Loucy (cell line): ENCODE data around the gene PLCL1.
A peak's percentile ranks its signal among the peaks of the same experiment; 100 is the strongest.

Experiments
- H2AFZ ChIP-seq: fragments of 200-600 bp; sonication (generic); 2 replicates; pipeline ENCODE4 v1.6.0; 2016; ENCODE audit warnings: antibody characterized with exemption, mild to moderate bottlenecking, low read length, moderate library complexity
- H3F3A ChIP-seq: fragments of 200-600 bp; 2 replicates; pipeline ENCODE4 v1.6.0; 2016; ENCODE audit warnings: antibody characterized with exemption, low read depth, mild to moderate bottlenecking
- H3K27me3 ChIP-seq: fragments of 200-600 bp; sonication (generic); 2 replicates; pipeline ENCODE4 v1.6.1; 2014; ENCODE audit warnings: low read length, mild to moderate bottlenecking; ENCODE audit not compliant: insufficient read depth, poor library complexity, severe bottlenecking
- H3K36me3 ChIP-seq: fragments of 200-600 bp; sonication (generic); 2 replicates; pipeline ENCODE4 v1.6.1; 2016; ENCODE audit warnings: low read length; ENCODE audit not compliant: insufficient read depth
- H3K4me1 ChIP-seq: fragments of 200-600 bp; sonication (generic); 2 replicates; pipeline ENCODE4 v1.5.1; 2014; ENCODE audit warnings: low read length, mild to moderate bottlenecking; ENCODE audit not compliant: insufficient read depth, poor library complexity, severe bottlenecking
- H3K4me2 ChIP-seq: fragments of 200-600 bp; sonication (generic); 2 replicates; pipeline ENCODE4 v1.6.0; 2014; ENCODE audit warnings: antibody characterized with exemption, low read length, low read depth, mild to moderate bottlenecking; ENCODE audit not compliant: poor library complexity, severe bottlenecking
- H3K4me3 ChIP-seq: fragments of 200-600 bp; sonication (generic); 2 replicates; pipeline ENCODE4 v1.5.1; 2014; ENCODE audit warnings: low read length, mild to moderate bottlenecking, mixed read lengths; ENCODE audit not compliant: poor library complexity, severe bottlenecking
- H3K79me2 ChIP-seq: fragments of 200-600 bp; sonication (generic); 2 replicates; pipeline ENCODE4 v1.6.1; 2014; ENCODE audit warnings: low read length; ENCODE audit not compliant: insufficient read depth
- H3K9ac ChIP-seq: fragments of 200-600 bp; sonication (generic); 2 replicates; pipeline ENCODE4 v1.6.0; 2014; ENCODE audit warnings: mild to moderate bottlenecking, low read depth, low read length, moderate library complexity; ENCODE audit not compliant: poor library complexity, severe bottlenecking
- H3K9me2 ChIP-seq: fragments of 200-600 bp; sonication (generic); replicated peaks from 2 replicates; pipeline ENCODE4 v1.6.1; 2016; ENCODE audit warnings: low read depth, low read length, mixed read lengths
- H3K9me3 ChIP-seq: fragments of 200-600 bp; sonication (generic); 2 replicates; pipeline ENCODE4 v1.6.1; 2014; ENCODE audit warnings: mild to moderate bottlenecking, antibody characterized with exemption, low read length, low read depth; ENCODE audit not compliant: insufficient read depth
- H4K20me1 ChIP-seq: fragments of 200-600 bp; sonication (generic); 2 replicates; pipeline ENCODE4 v1.6.0; 2014; ENCODE audit warnings: antibody characterized with exemption, low read length, mild to moderate bottlenecking; ENCODE audit not compliant: insufficient read depth, poor library complexity, severe bottlenecking
- EZH2phosphoT487 ChIP-seq: fragments of 200-600 bp; IDR thresholded peaks from 2 replicates; pipeline ENCODE4 v1.6.1; 2018; ENCODE audit warnings: antibody characterized with exemption, mild to moderate bottlenecking, moderate library complexity, borderline replicate concordance
- TF ChIP-seq, protein P1 (sequence below): fragments of 200-600 bp; sonication (generic); conservative IDR thresholded peaks from 2 replicates; pipeline ENCODE4 v1.5.1; 2014; ENCODE audit warnings: mild to moderate bottlenecking, antibody characterized with exemption, low read length

PLCL1 gene

DNA sequence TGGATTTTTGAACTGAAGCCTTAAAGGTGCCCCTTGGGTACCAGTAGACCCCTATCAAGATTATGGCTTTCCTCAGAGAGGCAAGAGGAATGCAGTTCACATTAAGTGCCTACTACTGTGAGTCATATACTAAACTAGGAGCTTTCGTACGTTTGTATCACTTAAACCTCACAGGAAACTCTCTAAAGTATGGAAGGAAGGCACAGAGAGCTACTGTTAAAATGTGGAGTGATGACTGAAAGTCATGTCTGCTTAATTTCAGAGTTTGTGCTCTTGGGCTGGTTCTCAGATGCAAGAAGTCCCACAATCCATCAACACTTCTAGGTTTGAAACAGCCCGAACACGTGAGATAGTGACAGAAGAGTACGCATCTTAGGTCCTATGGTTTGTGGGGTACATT lies 4.7 kb downstream of the PLCL1 start:
- Histone ChIP-seq H3K4me1 (peaks cover 16% of the 10 kb centered on the region), H3K9me2 (no peaks in the 10 kb centered on the region), H4K20me1 (no peaks in the 10 kb centered on the region), H3K9me3 (no peaks in the 10 kb centered on the region), H3K36me3 (no peaks in the 10 kb centered on the region), H3K79me2 (no peaks in the 10 kb centered on the region), H3K4me3 (peak overlapping the region; percentile 30), H2AFZ (peak overlapping the region; percentile 27), H3K27me3 (no peaks in the 10 kb centered on the region), H3F3A (no peaks in the 10 kb centered on the region), H3K9ac (no peak overlapping the region), H3K4me2 (peak overlapping the region; percentile 43)
- TF ChIP-seq EZH2phosphoT487, result no peak
- TF ChIP-seq, protein P1, sequence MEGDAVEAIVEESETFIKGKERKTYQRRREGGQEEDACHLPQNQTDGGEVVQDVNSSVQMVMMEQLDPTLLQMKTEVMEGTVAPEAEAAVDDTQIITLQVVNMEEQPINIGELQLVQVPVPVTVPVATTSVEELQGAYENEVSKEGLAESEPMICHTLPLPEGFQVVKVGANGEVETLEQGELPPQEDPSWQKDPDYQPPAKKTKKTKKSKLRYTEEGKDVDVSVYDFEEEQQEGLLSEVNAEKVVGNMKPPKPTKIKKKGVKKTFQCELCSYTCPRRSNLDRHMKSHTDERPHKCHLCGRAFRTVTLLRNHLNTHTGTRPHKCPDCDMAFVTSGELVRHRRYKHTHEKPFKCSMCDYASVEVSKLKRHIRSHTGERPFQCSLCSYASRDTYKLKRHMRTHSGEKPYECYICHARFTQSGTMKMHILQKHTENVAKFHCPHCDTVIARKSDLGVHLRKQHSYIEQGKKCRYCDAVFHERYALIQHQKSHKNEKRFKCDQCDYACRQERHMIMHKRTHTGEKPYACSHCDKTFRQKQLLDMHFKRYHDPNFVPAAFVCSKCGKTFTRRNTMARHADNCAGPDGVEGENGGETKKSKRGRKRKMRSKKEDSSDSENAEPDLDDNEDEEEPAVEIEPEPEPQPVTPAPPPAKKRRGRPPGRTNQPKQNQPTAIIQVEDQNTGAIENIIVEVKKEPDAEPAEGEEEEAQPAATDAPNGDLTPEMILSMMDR, result no peak

DNA sequence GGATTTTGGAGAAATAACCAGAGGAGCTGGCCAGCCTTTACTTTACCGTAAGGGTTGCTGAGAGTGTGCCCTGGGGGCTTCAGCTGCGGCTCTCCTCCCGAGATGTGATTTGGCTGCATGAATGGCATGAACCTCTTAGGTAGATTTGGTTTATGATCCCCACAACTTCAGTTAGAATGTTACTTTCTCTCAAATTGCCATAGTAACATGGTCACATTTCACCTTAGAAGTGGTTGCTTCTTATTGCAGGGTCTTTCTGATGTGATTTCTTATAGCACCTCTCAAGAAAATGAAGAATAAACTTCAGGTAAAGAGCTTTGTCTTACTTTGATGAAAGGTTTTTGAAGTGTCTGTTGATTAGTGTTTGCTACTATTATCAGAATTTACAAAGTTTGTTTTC lies 5.6 kb downstream of the PLCL1 start:
- H3K9ac ChIP-seq, result no peak overlapping the region
- no peaks in the 10 kb centered on the region for H3K9me3 ChIP-seq
- TF ChIP-seq EZH2phosphoT487, result no peak
- TF ChIP-seq, protein P1, result no peak
- H3K4me3 ChIP-seq, result no peak overlapping the region
- H4K20me1 ChIP-seq, result no peaks in the 10 kb centered on the region
- peaks cover 16% of the 10 kb centered on the region for H3K4me1 ChIP-seq
- no peaks in the 10 kb centered on the region for H3K79me2 ChIP-seq
- no peaks in the 10 kb centered on the region for H3K27me3 ChIP-seq
- no peak overlapping the region for H3K4me2 ChIP-seq
- no peak overlapping the region for H2AFZ ChIP-seq
- no peaks in the 10 kb centered on the region for H3K9me2 ChIP-seq
- H3F3A ChIP-seq, result no peaks in the 10 kb centered on the region
- no peaks in the 10 kb centered on the region for H3K36me3 ChIP-seq

DNA sequence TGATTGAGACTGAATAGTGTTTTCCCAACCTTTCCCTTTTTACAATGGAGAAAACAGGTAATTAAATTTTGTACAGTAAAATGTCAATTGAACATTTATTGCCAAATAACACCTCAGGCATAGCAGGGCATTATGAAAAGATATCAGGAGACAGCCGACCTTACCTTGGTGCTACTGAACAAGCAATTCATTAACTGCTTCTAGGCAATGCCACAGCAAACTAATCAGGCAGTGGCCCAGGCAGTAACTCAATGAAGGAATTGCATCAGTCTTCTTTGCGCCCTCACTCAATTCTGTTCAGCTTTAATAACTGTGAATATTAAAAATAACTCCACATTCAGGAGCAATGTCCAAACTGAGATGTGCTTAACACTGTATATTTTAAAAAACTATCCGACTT lies 6.1 kb downstream of the PLCL1 start:
- Histone ChIP-seq H3K36me3 (no peaks in the 10 kb centered on the region), H3K9me2 (no peaks in the 10 kb centered on the region), H4K20me1 (no peaks in the 10 kb centered on the region), H2AFZ (no peak overlapping the region), H3F3A (no peaks in the 10 kb centered on the region), H3K4me1 (peaks cover 16% of the 10 kb centered on the region), H3K79me2 (no peaks in the 10 kb centered on the region), H3K27me3 (no peaks in the 10 kb centered on the region), H3K9me3 (no peaks in the 10 kb centered on the region), H3K9ac (no peak overlapping the region), H3K4me3 (no peak overlapping the region), H3K4me2 (no peak overlapping the region)
- TF ChIP-seq EZH2phosphoT487, result no peak
- TF ChIP-seq, protein P1, result no peak
